GM19043 (cell line): ENCODE results near the gene ZP4.
"Not testable (repeated sequence)": the region's sequence is repeated elsewhere in the genome, so short reads cannot be mapped to it uniquely, and the experiment has no call there.

ENCODE experiments used
- ATAC-seq: cut with Tn5 transposase; IDR thresholded peaks from one replicate; pipeline ENCODE4 v1.9.1; 2021; ENCODE audit warnings: low read depth; ENCODE audit not compliant: unreplicated experiment

The ZP4 gene

GRCh38 chr1:237879195-237879594, 11.5 kb downstream of the ZP4 start:
- no peak for ATAC-seq

- ATAC-seq = no peak
Observed at GRCh38 chr1:237878406-237878805, 12.3 kb downstream of the ZP4 start.

GRCh38 chr1:237877631-237878030, 13.1 kb downstream of the ZP4 start:
- ATAC-seq = no peak

GRCh38 chr1:237875291-237875690, 15.4 kb downstream of the ZP4 start:
- ATAC-seq = no peak

- ATAC-seq = no peak
Observed at GRCh38 chr1:237873487-237874211, 17.1 kb downstream of the ZP4 start.

- ATAC-seq = no peak
Observed at GRCh38 chr1:237868817-237869600, 21.7 kb downstream of the ZP4 start.

GRCh38 chr1:237867380-237867888, 23.3 kb downstream of the ZP4 start:
- no peak for ATAC-seq

GRCh38 chr1:237864338-237865244, 26.1 kb downstream of the ZP4 start:
- ATAC-seq = peak; percentile 81

- no peak for ATAC-seq
Observed at GRCh38 chr1:237863234-237863633, 27.5 kb downstream of the ZP4 start.

- ATAC-seq = no peak
Observed at GRCh38 chr1:237861944-237862343, 28.8 kb downstream of the ZP4 start.

GRCh38 chr1:237858992-237859391, 31.7 kb downstream of the ZP4 start:
- ATAC-seq = no peak

- no peak for ATAC-seq
Observed at GRCh38 chr1:237857455-237857854, 33.3 kb downstream of the ZP4 start.

- no peak for ATAC-seq
Observed at GRCh38 chr1:237852342-237852741, 38.4 kb downstream of the ZP4 start.

- ATAC-seq = peak; percentile 53
Observed at GRCh38 chr1:237851210-237851845, 39.4 kb downstream of the ZP4 start.

GRCh38 chr1:237843516-237843915, 47.2 kb downstream of the ZP4 start:
- ATAC-seq = not testable (repeated sequence)

GRCh38 chr1:237841485-237841884, 49.2 kb downstream of the ZP4 start:
- no peak for ATAC-seq

- no peak for ATAC-seq
Observed at GRCh38 chr1:237838904-237839534, 51.7 kb downstream of the ZP4 start.

GRCh38 chr1:237838320-237838719, 52.4 kb downstream of the ZP4 start:
- ATAC-seq = no peak

- no peak for ATAC-seq
Observed at GRCh38 chr1:237834461-237834860, 56.3 kb downstream of the ZP4 start.

GRCh38 chr1:237834048-237834447, 56.7 kb downstream of the ZP4 start:
- no peak for ATAC-seq
